Bronchial epithelial cell (primary cell): ENCODE data around the gene ISG20L2. TPM values are rescaled to one million over a fixed set of nuclear protein-coding genes. Genes with fewer than 3 reads are reported as not detected.

Experiments used
- DNase-seq: peaks from one replicate; pipeline ENCODE4 v3.0.0-alpha.2; 2010; ENCODE audit warnings: low read depth
- FAIRE-seq: peaks from 2 replicates; lab custom pipeline; 2011; peaks lifted over from hg19 to GRCh38; lab: Jason Lieb, UNC
- H3K27me3 ChIP-seq: 2 replicates; pipeline ENCODE4 v1.5.1; 2011; ENCODE audit warnings: low read length; ENCODE audit not compliant: control insufficient read depth, insufficient read depth
- H3K36me3 ChIP-seq: 2 replicates; pipeline ENCODE4 v1.5.1; 2011; ENCODE audit warnings: low read length; ENCODE audit not compliant: control insufficient read depth, insufficient read depth
- H3K4me3 ChIP-seq: 2 replicates; pipeline ENCODE4 v1.5.1; 2011; ENCODE audit warnings: mild to moderate bottlenecking, low read depth, low read length, control low read depth
- CTCF ChIP-seq: IDR thresholded peaks from 2 replicates; pipeline ENCODE4 v1.5.1; 2011; ENCODE audit warnings: mild to moderate bottlenecking, moderate library complexity, low read length, control low read depth, inconsistent platforms; ENCODE audit not compliant: insufficient read depth, severe bottlenecking
- total RNA-seq: library from RNA; depleted of rRNA; stranded (reverse); fragments of >200 nt; gene quantifications from 2 replicates; pipeline ENCODE4 v1.2.1, GENCODE V29; 2014

ISG20L2 gene
- total RNA-seq, 1 donor from 2014 or later, result 7.9 TPM

GRCh38 chr1:156740741-156741480 is 12.3 kb upstream of the ISG20L2 start, which contains the start of gene MRPL24:
Gene MRPL24, minus strand, starts transcription at chr1:156741088. Its CDS starts 2,384 bp downstream, at chr1:156738704.
- Histone ChIP-seq H3K4me3 (peak within 1 kb of the TSS; percentile 89), H3K36me3 (peaks cover 26% of the 10 kb centered on the region), H3K27me3 (no peaks in the 10 kb centered on the region)
- TF ChIP-seq CTCF, result no peak
- peak; percentile 88 for FAIRE-seq
- peak; percentile 99 for DNase-seq

- no peak for TF ChIP-seq CTCF
- peaks cover 26% of the 10 kb centered on the region for H3K36me3 ChIP-seq
- DNase-seq, result no peak
- peak overlapping the region; percentile 89 for H3K4me3 ChIP-seq
- no peaks in the 10 kb centered on the region for H3K27me3 ChIP-seq
- FAIRE-seq, result no peak
These were observed 11.7 kb upstream of the ISG20L2 start for GRCh38 chr1:156740237-156740740.

- TF ChIP-seq CTCF, result no peak
- no peak for FAIRE-seq
- peaks cover 23% of the 10 kb centered on the region for H3K36me3 ChIP-seq
These were observed 10.3 kb upstream of the ISG20L2 start for GRCh38 chr1:156738916-156739315.

GRCh38 chr1:156738407-156738806 is 9.8 kb upstream of the ISG20L2 start:
- peaks cover 23% of the 10 kb centered on the region for H3K36me3 ChIP-seq
- no peaks in the 10 kb centered on the region for H3K27me3 ChIP-seq
- TF ChIP-seq CTCF, result no peak
- FAIRE-seq, result no peak
- no peak for DNase-seq
- H3K4me3 ChIP-seq, result no peak overlapping the region

More at GRCh38 chr1:156738916-156739315, 10.3 kb upstream of the ISG20L2 start:
- Histone ChIP-seq H3K4me3 (no peak overlapping the region), H3K27me3 (no peaks in the 10 kb centered on the region)
- no peak for DNase-seq

GRCh38 chr1:156733989-156734584 is 5.5 kb upstream of the ISG20L2 start:
- Histone ChIP-seq H3K27me3 (no peaks in the 10 kb centered on the region), H3K4me3 (no peak overlapping the region), H3K36me3 (peaks cover 23% of the 10 kb centered on the region)
- no peak for TF ChIP-seq CTCF
- DNase-seq (no peak), FAIRE-seq (no peak)
